SK-N-SH (cell line): ENCODE data around the gene AGBL4. TPM values are rescaled to one million over a fixed set of nuclear protein-coding genes. Genes with fewer than 3 reads are reported as not detected.

Experiments used
- CTCF ChIA-PET: fragments of 300-600, 350-600 bp; formaldehyde crosslinking; extraction: SDS; loops from one replicate; lab custom pipeline; 2021; lab: Yijun Ruan, JAX
- POLR2A ChIA-PET: fragments of 350-600 bp; sonication (Branson Sonifier 250); formaldehyde crosslinking; extraction: SDS; loops from one replicate; lab custom pipeline; 2020; ENCODE audit warnings: antibody characterized with exemption, inconsistent platforms; lab: Yijun Ruan, JAX
- DNase-seq: peaks from one replicate; pipeline ENCODE4 v3.0.0; 2012
- H2AFZ ChIP-seq: fragments of 200-600 bp; sonication (generic); 2 replicates; pipeline ENCODE4 v1.8.1; 2016; ENCODE audit warnings: antibody characterized with exemption, mild to moderate bottlenecking, low read depth
- H3F3A ChIP-seq: fragments of 200-600 bp; sonication (generic); replicated peaks from 2 replicates; pipeline ENCODE3; 2016; ENCODE audit warnings: antibody characterized with exemption, mild to moderate bottlenecking; ENCODE audit not compliant: insufficient read depth
- H3K27ac ChIP-seq, 2 experiments: fragments of 200-500 bp in 1 of 2; fragments of 200-600 bp in 1 of 2; sonication (Bioruptor generic) in 1 of 2; sonication (generic), shearing (Covaris generic) in 1 of 2; 2 replicates each; pipeline versions ENCODE4 v1.5.1 to v1.6.1; 2014 to 2016; ENCODE audit warnings: low read depth in 2 of 2, inconsistent platforms in 1 of 2, low read length in 1 of 2, mild to moderate bottlenecking in 1 of 2, mixed read lengths in 1 of 2
- H3K27me3 ChIP-seq: fragments of 200-600 bp; sonication (generic), shearing (Covaris generic); 2 replicates; pipeline ENCODE4 v1.6.1; 2016; ENCODE audit warnings: mixed run types; ENCODE audit not compliant: insufficient read depth
- H3K36me3 ChIP-seq, 2 experiments: fragments of 200-500 bp in 1 of 2; fragments of 200-600 bp in 1 of 2; sonication (Bioruptor generic) in 1 of 2; sonication (generic) in 1 of 2; replicated peaks in 1 of 2; 2 replicates each; pipeline versions ENCODE3 to v1.5.1; 2014 to 2016; ENCODE audit warnings: low read length in 1 of 2, mild to moderate bottlenecking in 1 of 2; ENCODE audit not compliant: insufficient read depth in 2 of 2, control insufficient read depth in 1 of 2
- H3K4me1 ChIP-seq, 2 experiments: fragments of 200-500 bp in 1 of 2; fragments of 200-600 bp in 1 of 2; sonication (Bioruptor generic) in 1 of 2; sonication (generic), shearing (Covaris generic) in 1 of 2; 2 replicates each; pipeline versions ENCODE4 v1.5.1 to v1.6.1; 2014 to 2016; ENCODE audit warnings: low read depth in 1 of 2, low read length in 1 of 2, mixed run types in 1 of 2; ENCODE audit not compliant: insufficient read depth in 2 of 2, control insufficient read depth in 1 of 2
- H3K4me2 ChIP-seq: fragments of 200-600 bp; sonication (generic), shearing (Covaris generic); 2 replicates; pipeline ENCODE4 v1.6.1; 2017; ENCODE audit warnings: mixed run types
- H3K4me3 ChIP-seq, 2 experiments: fragments of 200-500 bp in 1 of 2; fragments of 200-600 bp in 1 of 2; sonication (Bioruptor generic) in 1 of 2; sonication (generic), shearing (Covaris generic) in 1 of 2; 2 replicates each; pipeline versions ENCODE4 v1.5.1 to v1.8.1; 2014 to 2016; ENCODE audit warnings: low read depth in 2 of 2, inconsistent platforms in 1 of 2, low read length in 1 of 2, mild to moderate bottlenecking in 1 of 2, mixed read lengths in 1 of 2, moderate library complexity in 1 of 2
- H3K79me2 ChIP-seq: fragments of 200-600 bp; sonication (generic); 2 replicates; pipeline ENCODE4 v1.8.1; 2017; ENCODE audit warnings: mild to moderate bottlenecking; ENCODE audit not compliant: insufficient read depth
- H3K9ac ChIP-seq: fragments of 200-600 bp; sonication (generic); 2 replicates; pipeline ENCODE4 v1.6.1; 2017; ENCODE audit warnings: mixed run types
- H3K9me2 ChIP-seq: fragments of 200-600 bp; sonication (generic); 2 replicates; pipeline ENCODE4 v1.6.1; 2017; ENCODE audit warnings: mixed run types
- H3K9me3 ChIP-seq: fragments of 200-600 bp; sonication (generic); 2 replicates; pipeline ENCODE4 v1.6.1; 2017; ENCODE audit warnings: mixed run types, mild to moderate bottlenecking, moderate library complexity
- H4K20me1 ChIP-seq: fragments of 200-600 bp; sonication (generic); 2 replicates; pipeline ENCODE4 v1.6.1; 2017; ENCODE audit warnings: mild to moderate bottlenecking, mixed run types; ENCODE audit not compliant: insufficient read depth
- CHD2 ChIP-seq: fragments of 150-350 bp; IDR thresholded peaks from 2 replicates; pipeline ENCODE4 v1.6.1; 2018; ENCODE audit warnings: low read length; ENCODE audit not compliant: partially characterized antibody
- CTCF ChIP-seq: fragments of 200-600 bp; sonication (generic); IDR thresholded peaks from 2 replicates; pipeline ENCODE4 v1.6.1; 2017; ENCODE audit warnings: antibody characterized with exemption, mild to moderate bottlenecking, moderate library complexity
- ELF1 ChIP-seq: IDR thresholded peaks from 2 replicates; pipeline ENCODE4 v1.4.0; 2012
- EZH2phosphoT487 ChIP-seq: fragments of 200-600 bp; sonication (generic); IDR thresholded peaks from 2 replicates; pipeline ENCODE4 v1.6.1; 2017; ENCODE audit warnings: low read depth, mixed run types, mild to moderate bottlenecking, antibody characterized with exemption, moderate library complexity, borderline replicate concordance
- FOXJ3 ChIP-seq: sonication (generic); formaldehyde crosslinking; IDR thresholded peaks from 2 replicates; pipeline ENCODE4 v1.5.1; 2020; ENCODE audit warnings: mild to moderate bottlenecking, missing genetic modification reagents
- FOXM1 ChIP-seq: IDR thresholded peaks from 2 replicates; pipeline ENCODE4 v1.4.0; 2012; ENCODE audit warnings: low read depth, mild to moderate bottlenecking
- GABPA ChIP-seq: IDR thresholded peaks from 2 replicates; pipeline ENCODE4 v1.4.0; 2012; ENCODE audit warnings: low read depth, mild to moderate bottlenecking
- IRF3 ChIP-seq: fragments of 150-350 bp; IDR thresholded peaks from 2 replicates; pipeline ENCODE4 v1.6.1; 2016; ENCODE audit warnings: mild to moderate bottlenecking, low read depth, low read length
- JUND ChIP-seq: IDR thresholded peaks from 2 replicates; pipeline ENCODE4 v1.4.0; 2012
- MAX ChIP-seq: IDR thresholded peaks from 2 replicates; pipeline ENCODE4 v1.4.0; 2012; ENCODE audit warnings: low read depth
- MEF2A ChIP-seq: IDR thresholded peaks from 2 replicates; pipeline ENCODE4 v1.4.0; 2012; ENCODE audit warnings: low read depth, borderline replicate concordance
- NRF1 ChIP-seq: IDR thresholded peaks from 2 replicates; pipeline ENCODE4 v1.6.1; 2012; ENCODE audit warnings: low read depth, mild to moderate bottlenecking, low read length
- RAD21 ChIP-seq: IDR thresholded peaks from 2 replicates; pipeline ENCODE4 v1.6.1; 2012; ENCODE audit warnings: mild to moderate bottlenecking, low read length
- REST ChIP-seq: IDR thresholded peaks from 2 replicates; pipeline ENCODE4 v1.6.1; 2012; ENCODE audit warnings: mild to moderate bottlenecking, low read depth, low read length, moderate library complexity
- RFX5 ChIP-seq: IDR thresholded peaks from 2 replicates; pipeline ENCODE4 v1.6.1; 2012; ENCODE audit warnings: mild to moderate bottlenecking, improper control_type of control experiment, low read length
- RXRA ChIP-seq: IDR thresholded peaks from 2 replicates; pipeline ENCODE4 v1.4.0; 2012; ENCODE audit warnings: low read depth, mild to moderate bottlenecking, borderline replicate concordance
- SMC3 ChIP-seq: IDR thresholded peaks from 2 replicates; pipeline ENCODE4 v1.6.1; 2012; ENCODE audit warnings: low read depth, low read length, improper control_type of control experiment
- TCF12 ChIP-seq: IDR thresholded peaks from 2 replicates; pipeline ENCODE4 v1.4.0; 2012
- TEAD4 ChIP-seq: IDR thresholded peaks from 2 replicates; pipeline ENCODE4 v1.4.0; 2012; ENCODE audit warnings: mild to moderate bottlenecking, borderline replicate concordance; ENCODE audit not compliant: insufficient read depth
- YY1 ChIP-seq: IDR thresholded peaks from 2 replicates; pipeline ENCODE4 v1.4.0; 2012; ENCODE audit warnings: low read depth, mild to moderate bottlenecking
- WGBS: methylation state at CpG from one replicate; pipeline ENCODE4 v1.1.6; 2017; ENCODE audit warnings: low lambda C conversion rate; 5-methylcytosine and 5-hydroxymethylcytosine counted together
- polyA plus RNA-seq, 3 experiments: library from polyadenylated mRNA; depleted of rRNA; stranded (reverse); fragments of >200 nt; gene quantifications; 2 replicates each; pipeline ENCODE4 v1.2.3, GENCODE V29; 2012

The AGBL4 gene
- polyA plus RNA-seq, 1 of the 3 experiments (the other 2 are of a cell fraction): 0.07 TPM

- Histone ChIP-seq H3K9me2 (no peaks in the 10 kb centered on the region), H3K4me1 (peaks cover 0 to 7% of the 10 kb centered on the region in 2 experiments; a peak in 2 of 4 replicates), H4K20me1 (no peaks in the 10 kb centered on the region), H3K9me3 (no peaks in the 10 kb centered on the region), H3K36me3 (no peaks in the 10 kb centered on the region), H3K9ac (no peak overlapping the region), H3F3A (no peaks in the 10 kb centered on the region), H3K27ac (no peak overlapping the region), H3K27me3 (no peaks in the 10 kb centered on the region), H3K79me2 (no peaks in the 10 kb centered on the region), H3K4me3 (no peak overlapping the region), H3K4me2 (no peak overlapping the region), H2AFZ (no peak overlapping the region)
- TF ChIP-seq MAX: no peak
- TF ChIP-seq JUND: no peak
- TF ChIP-seq YY1: no peak
- no peak for TF ChIP-seq RFX5
- TF ChIP-seq TEAD4: no peak
- TF ChIP-seq TCF12: no peak
- no peak for TF ChIP-seq SMC3
- TF ChIP-seq MEF2A: no peak
- no peak for TF ChIP-seq FOXM1
- TF ChIP-seq FOXJ3: no peak
- TF ChIP-seq RXRA: no peak
- DNase-seq: no peak
- 81% methylated on average over 3 of the region's 3 CpGs for WGBS
- CTCF ChIA-PET: no interaction called here
- POLR2A ChIA-PET: no interaction called here
Observed at GRCh38 chr1:48820491-48820890, 1203.3 kb downstream of the AGBL4 start.

GRCh38 chr1:48817505-48818114 is 1206.1 kb downstream of the AGBL4 start:
- H3K9ac ChIP-seq: no peak overlapping the region
- H3K4me1 ChIP-seq: peaks cover 0 to 2% of the 10 kb centered on the region in 2 experiments; a peak in 2 of 4 replicates
- no peaks in the 10 kb centered on the region for H3K9me3 ChIP-seq
- ChIA-PET POLR2A (no interaction called here), CTCF (interaction anchor here (0.5 to 3.2 kb wide), 51 partner anchors 9 to 1531 kb away, joined by 3 to 65 read pairs (median 4); no protein-coding TSS in a partner anchor)
- H3F3A ChIP-seq: no peaks in the 10 kb centered on the region
- no peak overlapping the region for H3K27ac ChIP-seq
- H4K20me1 ChIP-seq: no peaks in the 10 kb centered on the region
- no peaks in the 10 kb centered on the region for H3K9me2 ChIP-seq
- H3K79me2 ChIP-seq: no peaks in the 10 kb centered on the region
- WGBS: 81% methylated on average over 4 of the region's 4 CpGs
- TF ChIP-seq RFX5: no peak
- peak; percentile 91 for TF ChIP-seq RAD21
- no peak for TF ChIP-seq IRF3
- no peak for TF ChIP-seq NRF1
- TF ChIP-seq SMC3: peak; percentile 88
- TF ChIP-seq ELF1: no peak
- TF ChIP-seq EZH2phosphoT487: no peak
- no peak for TF ChIP-seq MAX
- no peak for TF ChIP-seq CHD2
- TF ChIP-seq TCF12: no peak
- no peak for TF ChIP-seq REST
- TF ChIP-seq MEF2A: no peak
- peak; percentile 78 for TF ChIP-seq CTCF
- TF ChIP-seq JUND: no peak
- TF ChIP-seq GABPA: no peak
- no peaks in the 10 kb centered on the region for H3K36me3 ChIP-seq
- no peak overlapping the region for H3K4me2 ChIP-seq
- DNase-seq: peak; percentile 51
- no peak overlapping the region for H2AFZ ChIP-seq
- no peak overlapping the region; a peak in 1 of 4 replicates for H3K4me3 ChIP-seq
- no peaks in the 10 kb centered on the region for H3K27me3 ChIP-seq
